ENCODE data around the gene RPP25L. TPM values are rescaled to one million over a fixed set of nuclear protein-coding genes. Genes with fewer than 3 reads are reported as not detected.

RPP25L gene
- total and polyA plus RNA-seq, 12 donors, result 10.5 to 42.9 (median 27.6) TPM

DNA sequence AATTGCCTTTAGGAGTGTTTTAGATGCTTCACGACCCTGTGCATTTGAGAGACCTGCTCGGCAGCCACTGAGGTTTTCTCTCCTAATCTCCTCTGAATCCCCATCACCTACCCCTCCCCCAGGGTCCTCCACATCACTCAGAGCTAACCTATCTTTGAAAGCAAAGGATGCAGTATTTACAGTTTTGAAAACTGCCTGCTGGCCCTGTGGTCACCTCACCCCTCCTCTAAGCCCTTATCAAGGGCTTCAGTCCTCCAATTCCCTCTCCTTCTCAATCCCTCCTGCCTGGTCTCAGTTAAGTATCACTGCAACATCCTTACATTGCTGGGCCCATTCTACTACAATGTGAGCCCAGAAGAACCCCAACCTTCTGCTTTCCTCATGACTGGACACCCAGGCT, 4.6 kb downstream of the RPP25L start:
- no peak for TF ChIP-seq POLR2A (IDR thresholded peaks at IDR 0.05)
- TF ChIP-seq, protein P1, sequence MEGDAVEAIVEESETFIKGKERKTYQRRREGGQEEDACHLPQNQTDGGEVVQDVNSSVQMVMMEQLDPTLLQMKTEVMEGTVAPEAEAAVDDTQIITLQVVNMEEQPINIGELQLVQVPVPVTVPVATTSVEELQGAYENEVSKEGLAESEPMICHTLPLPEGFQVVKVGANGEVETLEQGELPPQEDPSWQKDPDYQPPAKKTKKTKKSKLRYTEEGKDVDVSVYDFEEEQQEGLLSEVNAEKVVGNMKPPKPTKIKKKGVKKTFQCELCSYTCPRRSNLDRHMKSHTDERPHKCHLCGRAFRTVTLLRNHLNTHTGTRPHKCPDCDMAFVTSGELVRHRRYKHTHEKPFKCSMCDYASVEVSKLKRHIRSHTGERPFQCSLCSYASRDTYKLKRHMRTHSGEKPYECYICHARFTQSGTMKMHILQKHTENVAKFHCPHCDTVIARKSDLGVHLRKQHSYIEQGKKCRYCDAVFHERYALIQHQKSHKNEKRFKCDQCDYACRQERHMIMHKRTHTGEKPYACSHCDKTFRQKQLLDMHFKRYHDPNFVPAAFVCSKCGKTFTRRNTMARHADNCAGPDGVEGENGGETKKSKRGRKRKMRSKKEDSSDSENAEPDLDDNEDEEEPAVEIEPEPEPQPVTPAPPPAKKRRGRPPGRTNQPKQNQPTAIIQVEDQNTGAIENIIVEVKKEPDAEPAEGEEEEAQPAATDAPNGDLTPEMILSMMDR (IDR thresholded peaks at IDR 0.05), result no peak
- no peak overlapping the region for H3K27ac ChIP-seq
- DNase-seq, result no peak
- H3K9me3 ChIP-seq (replicated peaks in 1 of 3), result no peaks in the 10 kb centered on the region
- no peak overlapping the region for H3K4me3 ChIP-seq
- H3K27me3 ChIP-seq, result no peaks in the 10 kb centered on the region
- peaks cover 2 to 11% of the 10 kb centered on the region in 2 donors for H3K4me1 ChIP-seq (replicated peaks in 1 of 2)
- no peaks in the 10 kb centered on the region for H3K36me3 ChIP-seq (replicated peaks in 1 of 2)
- 57 to 75% (median 60%) methylated on average over 2 of the region's 2 CpGs for WGBS, 4 donors
- intact Hi-C loops (cut with DNase I), result loop anchor here in 1 of 2 donors (10.0 kb wide), 1 partner anchor 273 kb away; no protein-coding TSS in a partner anchor

DNA sequence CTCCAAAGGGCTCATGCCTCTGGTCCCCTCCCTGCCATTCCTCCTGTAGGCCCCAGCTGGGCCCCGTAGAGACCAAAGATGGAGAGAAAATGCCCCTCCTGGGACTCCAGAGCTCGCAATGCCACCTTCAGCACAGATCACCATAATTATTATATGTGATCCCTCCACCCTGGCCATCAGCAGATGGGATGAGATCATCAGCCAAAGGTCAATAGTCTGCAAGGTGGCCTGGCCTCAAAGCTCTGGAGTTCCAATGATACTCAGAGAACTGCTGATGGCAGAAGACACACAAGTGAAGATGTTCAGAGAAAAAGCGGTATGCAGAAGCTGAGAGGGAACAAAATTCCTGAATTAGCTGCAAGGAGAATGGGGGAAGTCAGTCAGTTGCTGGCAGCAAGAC, 5.0 kb downstream of the RPP25L start:
- H3K4me1 ChIP-seq (replicated peaks in 1 of 2), result peaks cover 0 to 9% of the 10 kb centered on the region in 2 donors
- no peaks in the 10 kb centered on the region for H3K36me3 ChIP-seq (replicated peaks in 1 of 2)
- intact Hi-C loops (cut with DNase I), result loop anchor here in 1 of 2 donors (10.0 kb wide), 1 partner anchor 272 kb away; no protein-coding TSS in a partner anchor
- no peak overlapping the region for H3K4me3 ChIP-seq
- H3K9me3 ChIP-seq (replicated peaks in 1 of 3), result no peaks in the 10 kb centered on the region
- no peak overlapping the region for H3K27ac ChIP-seq
- no peak for DNase-seq
- H3K27me3 ChIP-seq, result no peaks in the 10 kb centered on the region
- 88 to 95% (median 91%) methylated on average over 3 of the region's 3 CpGs for WGBS, 4 donors
- TF ChIP-seq, protein P1 (IDR thresholded peaks at IDR 0.05), result no peak
- TF ChIP-seq POLR2A (IDR thresholded peaks at IDR 0.05), result no peak

DNA sequence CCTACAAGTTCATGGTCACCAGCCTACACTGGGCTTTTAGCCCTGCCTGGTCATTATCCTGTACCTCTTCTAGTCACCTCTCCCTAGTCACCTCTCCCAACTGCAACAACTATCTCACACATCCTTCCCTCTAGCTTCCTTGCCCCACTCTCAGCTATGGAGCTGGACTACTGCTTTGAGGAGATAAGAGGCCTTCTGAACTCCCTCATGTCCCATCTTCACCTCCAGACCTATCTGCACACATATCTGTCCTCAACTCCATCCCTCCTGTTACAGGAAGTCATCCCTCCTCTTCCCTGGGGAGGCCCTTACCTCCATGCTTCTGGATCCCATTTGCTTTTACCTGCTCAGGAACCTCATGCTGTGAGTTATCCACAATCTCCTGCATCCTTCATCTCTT, 5.7 kb downstream of the RPP25L start:
- no peak overlapping the region for H3K4me3 ChIP-seq
- no peaks in the 10 kb centered on the region for H3K9me3 ChIP-seq (replicated peaks in 1 of 3)
- peaks cover 0 to 6% of the 10 kb centered on the region in 2 donors for H3K4me1 ChIP-seq (replicated peaks in 1 of 2)
- no peak for DNase-seq
- H3K36me3 ChIP-seq (replicated peaks in 1 of 2), result no peaks in the 10 kb centered on the region
- TF ChIP-seq, protein P1 (IDR thresholded peaks at IDR 0.05), result no peak
- TF ChIP-seq POLR2A (IDR thresholded peaks at IDR 0.05), result no peak
- intact Hi-C loops (cut with DNase I), result loop anchor here in 1 of 2 donors (10.0 kb wide), 1 partner anchor 271 kb away; no protein-coding TSS in a partner anchor
- H3K27ac ChIP-seq, result no peak overlapping the region
- no peaks in the 10 kb centered on the region for H3K27me3 ChIP-seq

DNA sequence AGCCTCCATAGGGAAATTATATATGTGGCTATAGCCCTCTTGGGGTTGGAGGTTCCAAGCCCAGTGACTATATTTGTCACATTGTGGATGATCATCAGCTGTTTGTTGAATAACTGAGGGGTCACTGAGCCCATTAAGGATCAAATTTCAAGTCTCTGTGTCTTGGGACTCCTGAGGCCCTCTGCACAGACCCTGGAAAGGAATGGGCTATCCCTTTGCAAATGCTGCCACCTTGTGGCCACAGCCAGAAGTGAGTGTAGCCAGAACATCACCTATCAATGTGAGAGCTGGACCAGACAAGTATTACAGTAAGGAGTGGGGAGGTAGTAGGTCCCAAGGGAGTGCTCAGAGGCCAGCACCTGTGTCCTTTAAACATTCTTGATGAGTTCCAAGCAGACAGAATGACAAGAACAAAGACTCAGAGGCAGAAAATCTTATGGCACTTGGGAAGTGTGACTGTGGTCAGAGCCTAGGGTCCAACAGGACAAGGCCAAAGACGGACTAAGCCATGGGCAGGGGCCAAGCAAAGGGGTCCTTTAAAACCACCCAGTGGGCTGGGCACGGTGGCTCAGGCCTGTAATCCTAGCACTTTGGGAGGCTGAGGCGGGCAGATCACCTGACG, 8.2 kb downstream of the RPP25L start:
- Histone ChIP-seq H3K4me3 (no peak overlapping the region), H3K4me1 (replicated peaks in 1 of 2) (no peaks in the 10 kb centered on the region), H3K27me3 (no peaks in the 10 kb centered on the region), H3K36me3 (replicated peaks in 1 of 2) (no peaks in the 10 kb centered on the region), H3K9me3 (replicated peaks in 1 of 3) (no peaks in the 10 kb centered on the region), H3K27ac (no peak overlapping the region)
- intact Hi-C loops (cut with DNase I), result loop anchor here in 1 of 2 donors (10.0 kb wide), 1 partner anchor 269 kb away; no protein-coding TSS in a partner anchor
- TF ChIP-seq POLR2A (IDR thresholded peaks at IDR 0.05), result no peak
- TF ChIP-seq, protein P1 (IDR thresholded peaks at IDR 0.05), result peak; percentile 78 to 93 (median 88)
- WGBS, 4 donors, result 45 to 61% (median 48%) methylated on average over 4 of the region's 4 CpGs
- DNase-seq, result peak; percentile 71 to 94 (median 83)
